Neuronal stem cell (in vitro differentiated cells): ENCODE results near the gene LYSMD2.

Source experiments
- DNase-seq: peaks from one replicate; pipeline ENCODE4 v3.0.0-alpha.2; 2013; ENCODE audit warnings: low spot score
- H2AFZ ChIP-seq: one replicate; pipeline ENCODE4 v1.6.1; 2013; ENCODE audit warnings: mild to moderate bottlenecking, low read length, inconsistent platforms
- H2AK5ac ChIP-seq: 2 replicates; pipeline ENCODE4 v1.6.1; 2013; ENCODE audit warnings: low read depth, mild to moderate bottlenecking, inconsistent platforms, low read length, moderate library complexity, mixed read lengths
- H2BK120ac ChIP-seq: 2 replicates; pipeline ENCODE4 v1.6.1; 2013; ENCODE audit warnings: low read depth, mild to moderate bottlenecking, inconsistent platforms, low read length, moderate library complexity, mixed read lengths
- H2BK12ac ChIP-seq: one replicate; pipeline ENCODE4 v1.6.1; 2013; ENCODE audit warnings: low read length, inconsistent platforms
- H2BK15ac ChIP-seq: 2 replicates; pipeline ENCODE4 v1.6.1; 2013; ENCODE audit warnings: mild to moderate bottlenecking, low read length, inconsistent platforms, mixed read lengths
- H2BK5ac ChIP-seq: one replicate; pipeline ENCODE4 v1.6.1; 2013; ENCODE audit warnings: inconsistent platforms, mild to moderate bottlenecking, low read length, moderate library complexity
- H3K14ac ChIP-seq: one replicate; pipeline ENCODE4 v1.6.1; 2013; ENCODE audit warnings: low read length, inconsistent platforms
- H3K18ac ChIP-seq: 2 replicates; pipeline ENCODE4 v1.6.1; 2013; ENCODE audit warnings: low read length, inconsistent platforms
- H3K23ac ChIP-seq: 2 replicates; pipeline ENCODE4 v1.6.1; 2013; ENCODE audit warnings: low read depth, mild to moderate bottlenecking, mixed read lengths, low read length, inconsistent platforms; ENCODE audit not compliant: poor library complexity
- H3K27ac ChIP-seq: replicated peaks from 3 replicates; pipeline ENCODE4 v1.5.1; 2013; ENCODE audit warnings: low read length, inconsistent platforms
- H3K27me3 ChIP-seq, 3 experiments: 2 replicates each; pipeline ENCODE4 v1.6.1; 2013; ENCODE audit warnings: low read length in 3 of 3, mild to moderate bottlenecking in 2 of 3, inconsistent platforms in 1 of 3, low read depth in 1 of 3, mixed read lengths in 1 of 3, moderate library complexity in 1 of 3; ENCODE audit not compliant: control insufficient read depth in 3 of 3, insufficient read depth in 3 of 3
- H3K36me3 ChIP-seq, 2 donors: replicated peaks in 1 of 2; 2 replicates each; pipeline ENCODE4 v1.6.1; 2013; ENCODE audit warnings: low read length in 2 of 2; ENCODE audit not compliant: control insufficient read depth in 2 of 2, insufficient read depth in 2 of 2
- H3K4ac ChIP-seq: 2 replicates; pipeline ENCODE4 v1.6.1; 2013; ENCODE audit warnings: inconsistent platforms, mild to moderate bottlenecking, low read length, moderate library complexity
- H3K4me1 ChIP-seq, 2 donors: 1 replicate in 1 of 2; 2 replicates in 1 of 2; pipeline ENCODE4 v1.6.1; 2013; ENCODE audit warnings: low read length in 2 of 2, low read depth in 1 of 2; ENCODE audit not compliant: control insufficient read depth in 2 of 2, insufficient read depth in 1 of 2
- H3K4me2 ChIP-seq: one replicate; pipeline ENCODE4 v1.6.1; 2013; ENCODE audit warnings: mild to moderate bottlenecking, low read length, inconsistent platforms; ENCODE audit not compliant: insufficient read depth, poor library complexity, severe bottlenecking
- H3K4me3 ChIP-seq, 2 donors: 2 replicates each; pipeline ENCODE4 v1.5.1; 2013; ENCODE audit warnings: low read length in 2 of 2, mild to moderate bottlenecking in 2 of 2, inconsistent platforms in 1 of 2, moderate library complexity in 1 of 2
- H3K79me1 ChIP-seq: one replicate; pipeline ENCODE4 v1.6.1; 2013; ENCODE audit warnings: low read depth, mild to moderate bottlenecking, inconsistent platforms, low read length, moderate library complexity
- H3K9ac ChIP-seq: one replicate; pipeline ENCODE4 v1.6.1; 2013; ENCODE audit warnings: mild to moderate bottlenecking, low read depth, low read length, inconsistent platforms; ENCODE audit not compliant: poor library complexity
- H3K9me3 ChIP-seq, 2 donors: replicated peaks in 1 of 2; 2 replicates each; pipeline versions ENCODE3 to v1.6.1; 2013; ENCODE audit warnings: low read length in 2 of 2, mild to moderate bottlenecking in 2 of 2, inconsistent platforms in 1 of 2, low read depth in 1 of 2, mixed read lengths in 1 of 2, moderate library complexity in 1 of 2; ENCODE audit not compliant: control insufficient read depth in 2 of 2, insufficient read depth in 1 of 2
- H4K8ac ChIP-seq: one replicate; pipeline ENCODE4 v1.6.1; 2013; ENCODE audit warnings: low read depth, mild to moderate bottlenecking, inconsistent platforms, low read length, moderate library complexity
- H4K91ac ChIP-seq: one replicate; pipeline ENCODE4 v1.6.1; 2013; ENCODE audit warnings: low read length, low read depth, mild to moderate bottlenecking, inconsistent platforms; ENCODE audit not compliant: poor library complexity
- WGBS, 2 donors: extraction: QIAGEN DNeasy Blood & Tissue Kit; methylation state at CpG; one replicate each; pipeline ENCODE4 v1.1.7; 2013; ENCODE audit warnings: missing lambda C conversion rate in 2 of 2, mixed read lengths in 1 of 2; ENCODE audit not compliant: insufficient read length in 2 of 2, insufficient replicate concordance in 1 of 2; ENCODE audit errors: extremely low coverage in 2 of 2; 5-methylcytosine and 5-hydroxymethylcytosine counted together

Gene LYSMD2

GRCh38 chr15:51750792-51751696 lies 13.6 kb upstream of the LYSMD2 start, which contains the start of gene TMOD2:
TSS of gene TMOD2 (plus strand) at chr15:51751597. CDS start at chr15:51766442, 14,845 bp downstream.
- H3K4ac ChIP-seq = no peak within 1 kb of the TSS
- peak within 1 kb of the TSS; percentile 81 for H3K18ac ChIP-seq
- H3K36me3 ChIP-seq = no peaks in the 10 kb centered on the region
- H3K4me1 ChIP-seq = peaks cover 2 to 3% of the 10 kb centered on the region in 2 donors
- H3K79me1 ChIP-seq = no peaks in the 10 kb centered on the region
- no peak within 1 kb of the TSS for H3K14ac ChIP-seq
- no peak within 1 kb of the TSS for H2BK12ac ChIP-seq
- H3K4me2 ChIP-seq = peak within 1 kb of the TSS; percentile 97
- peak; percentile 43 for DNase-seq
- no peak within 1 kb of the TSS for H2BK15ac ChIP-seq
- peak within 1 kb of the TSS; percentile 85 for H3K9ac ChIP-seq
- no peak within 1 kb of the TSS for H2BK120ac ChIP-seq
- H2BK5ac ChIP-seq = no peak within 1 kb of the TSS
- H3K23ac ChIP-seq = peak within 1 kb of the TSS; percentile 52
- peak within 1 kb of the TSS; percentile 75 to 88 for H3K4me3 ChIP-seq
- H2AK5ac ChIP-seq = no peak within 1 kb of the TSS
- H4K91ac ChIP-seq = no peak within 1 kb of the TSS
- peaks cover 4 to 69% (median 28%) of the 10 kb centered on the region in 3 experiments for H3K27me3 ChIP-seq
- H4K8ac ChIP-seq = no peak within 1 kb of the TSS
- peaks cover 0 to 5% of the 10 kb centered on the region in 2 donors for H3K9me3 ChIP-seq
- no CpG with 5 or more reads among the region's 65 CpGs for WGBS, 2 donors
- H2AFZ ChIP-seq = peak within 1 kb of the TSS; percentile 99
- no peak within 1 kb of the TSS for H3K27ac ChIP-seq

- Histone ChIP-seq H3K9me3 (peaks cover 0 to 5% of the 10 kb centered on the region in 2 donors), H3K4ac (no peak overlapping the region), H3K18ac (no peak overlapping the region), H3K14ac (no peak overlapping the region), H4K8ac (no peak overlapping the region), H3K4me2 (no peak overlapping the region), H2BK120ac (no peak overlapping the region), H2AFZ (no peak overlapping the region), H3K23ac (no peak overlapping the region), H3K4me1 (peaks cover 2 to 3% of the 10 kb centered on the region in 2 donors), H3K4me3 (no peak overlapping the region), H2BK15ac (no peak overlapping the region), H3K27me3 (peaks cover 4 to 71% (median 28%) of the 10 kb centered on the region in 3 experiments), H3K27ac (no peak overlapping the region), H3K79me1 (no peaks in the 10 kb centered on the region), H3K36me3 (no peaks in the 10 kb centered on the region), H2BK5ac (no peak overlapping the region), H4K91ac (no peak overlapping the region), H3K9ac (no peak overlapping the region), H2AK5ac (no peak overlapping the region), H2BK12ac (no peak overlapping the region)
- no CpG with 5 or more reads among the region's 4 CpGs for WGBS, 2 donors
- DNase-seq = no peak
Observed at GRCh38 chr15:51750186-51750585, 12.7 kb upstream of the LYSMD2 start.

DNA sequence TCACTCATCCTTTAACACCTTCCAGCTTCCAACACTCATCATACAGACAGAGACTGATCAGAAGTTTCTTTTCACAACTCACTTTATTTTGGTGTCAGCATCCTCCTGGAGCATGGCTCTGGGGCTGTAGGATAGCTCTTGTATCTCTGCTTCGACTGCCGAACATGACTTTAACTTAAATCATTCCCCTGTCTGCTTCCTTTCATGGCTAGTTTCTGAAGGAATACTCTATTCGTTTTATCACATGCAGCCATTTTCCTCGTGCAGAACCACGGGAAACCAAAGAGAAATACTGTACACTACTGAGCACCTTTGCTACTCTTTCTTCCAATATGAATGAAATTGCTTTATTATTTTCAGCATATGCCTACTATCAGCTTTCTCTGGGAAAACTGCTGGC lies 11.9 kb upstream of the LYSMD2 start:
- DNase-seq = no peak
- Histone ChIP-seq H2BK5ac (no peak overlapping the region), H3K4me1 (peaks cover 2 to 3% of the 10 kb centered on the region in 2 donors), H3K27me3 (peaks cover 4 to 71% (median 28%) of the 10 kb centered on the region in 3 experiments), H2AFZ (no peak overlapping the region), H3K4me2 (no peak overlapping the region), H3K23ac (no peak overlapping the region), H3K9me3 (peaks cover 0 to 5% of the 10 kb centered on the region in 2 donors), H3K27ac (no peak overlapping the region), H3K4ac (no peak overlapping the region), H4K91ac (no peak overlapping the region), H3K79me1 (no peaks in the 10 kb centered on the region), H3K36me3 (no peaks in the 10 kb centered on the region), H3K9ac (no peak overlapping the region), H3K18ac (no peak overlapping the region), H2BK12ac (no peak overlapping the region), H2BK120ac (no peak overlapping the region), H4K8ac (no peak overlapping the region), H2BK15ac (no peak overlapping the region), H2AK5ac (no peak overlapping the region), H3K14ac (no peak overlapping the region), H3K4me3 (no peak overlapping the region)
- no CpG with 5 or more reads among the region's 5 CpGs for WGBS, 2 donors

DNA sequence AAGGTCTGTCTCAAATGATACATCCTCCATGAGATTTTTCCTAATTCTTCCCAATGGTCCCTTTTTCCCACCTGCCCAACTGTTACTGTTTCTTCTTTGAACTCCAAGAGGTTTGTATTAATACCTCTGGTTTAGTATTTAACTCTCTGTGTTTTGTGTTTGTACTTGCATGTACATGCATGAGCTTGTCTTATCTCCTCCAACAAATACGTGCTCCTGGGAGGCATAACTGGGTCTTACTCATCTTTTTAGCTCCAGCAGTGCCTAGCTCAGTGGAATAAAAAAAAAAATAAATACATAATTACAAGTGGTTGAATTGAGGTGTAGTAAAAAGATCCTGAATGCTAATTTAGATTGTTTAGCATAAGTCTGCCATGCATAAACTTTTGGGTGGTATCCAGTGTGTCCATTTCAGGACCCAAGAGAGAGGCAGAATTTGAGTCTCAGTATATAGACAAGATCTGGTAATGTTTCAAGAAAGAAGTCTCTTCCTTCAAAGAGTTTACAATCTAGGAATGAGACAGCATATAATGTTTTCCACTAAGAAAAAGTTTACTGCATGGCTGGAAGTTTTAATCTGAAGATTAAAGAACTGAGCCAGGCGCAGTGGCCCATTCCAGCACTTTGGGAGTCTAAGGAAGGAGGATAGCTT lies 1.7 kb upstream of the LYSMD2 start:
- Histone ChIP-seq H3K14ac (no peak overlapping the region), H3K23ac (no peak overlapping the region), H3K18ac (no peak overlapping the region), H3K4me2 (no peak overlapping the region), H3K4ac (no peak overlapping the region), H3K4me3 (no peak overlapping the region), H2BK5ac (no peak overlapping the region), H3K9me3 (no peaks in the 10 kb centered on the region), H3K27me3 (peaks cover 3 to 84% (median 33%) of the 10 kb centered on the region in 3 experiments), H3K27ac (no peak overlapping the region), H2BK15ac (no peak overlapping the region), H3K36me3 (no peaks in the 10 kb centered on the region), H2AK5ac (no peak overlapping the region), H4K91ac (no peak overlapping the region), H3K79me1 (no peaks in the 10 kb centered on the region), H3K4me1 (peaks cover 0 to 12% of the 10 kb centered on the region in 2 donors), H2AFZ (no peak overlapping the region), H2BK120ac (no peak overlapping the region), H2BK12ac (no peak overlapping the region), H4K8ac (no peak overlapping the region), H3K9ac (no peak overlapping the region)
- DNase-seq = no peak
- WGBS, 2 donors = no CpG with 5 or more reads among the region's 2 CpGs
